GM19025 (cell line): Measurements from ENCODE around the gene PCIF1.
"Not testable (repeated sequence)": the region's sequence is repeated elsewhere in the genome, so short reads cannot be mapped to it uniquely, and the experiment has no call there.

Experiments
- ATAC-seq: cut with Tn5 transposase; IDR thresholded peaks from one replicate; pipeline ENCODE4 v1.9.1; 2021; ENCODE audit warnings: mild to moderate bottlenecking, low read depth, moderate library complexity; ENCODE audit not compliant: unreplicated experiment

Gene PCIF1

DNA sequence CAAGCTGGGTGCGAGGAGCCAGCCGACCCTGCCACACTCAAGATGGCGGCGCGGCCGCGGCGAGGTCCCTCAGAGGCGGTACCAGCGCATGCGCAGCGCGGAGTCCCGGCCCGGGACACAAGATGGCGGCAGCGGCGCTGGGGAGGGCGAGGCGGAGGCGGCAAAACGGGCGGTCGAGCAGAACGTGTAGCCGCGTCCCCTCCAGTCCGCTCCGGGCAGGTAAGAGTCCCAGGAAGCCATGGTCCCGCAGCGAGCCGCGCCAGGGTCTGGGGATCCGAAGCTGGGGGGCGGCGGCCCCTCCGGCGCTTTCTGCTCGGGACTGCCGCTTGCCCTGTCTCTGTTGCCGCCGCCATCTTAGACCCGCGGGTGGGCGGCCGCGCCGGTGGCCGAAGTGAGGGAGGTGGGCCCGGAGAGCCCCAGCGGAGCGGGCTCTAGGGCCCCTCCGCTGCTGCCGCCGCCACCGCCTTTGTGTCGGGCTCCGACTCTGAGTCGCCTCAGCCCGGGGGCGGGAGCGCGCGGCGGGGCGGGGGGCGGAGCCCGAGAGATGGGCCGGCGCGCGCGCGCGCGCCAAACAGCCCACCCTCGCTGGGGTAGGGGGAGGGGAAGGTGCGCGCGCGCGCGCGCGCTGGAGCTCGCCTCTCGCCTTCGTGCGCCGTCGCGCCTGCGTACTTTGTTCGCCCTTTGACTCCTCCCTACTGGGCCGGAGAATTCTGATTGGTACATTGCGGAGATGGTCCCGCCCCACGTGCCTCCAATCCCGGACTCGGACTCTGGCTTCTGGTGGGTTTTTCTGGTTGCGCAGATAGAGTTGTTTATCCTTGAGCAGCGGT lies at the start of gene PCIF1:
Gene PCIF1 (plus strand): TSS at position 98 of the 830 bp plus-strand sequence. CDS start 4,317 bp downstream, outside the sequence.
- ATAC-seq: peak; percentile 70

DNA sequence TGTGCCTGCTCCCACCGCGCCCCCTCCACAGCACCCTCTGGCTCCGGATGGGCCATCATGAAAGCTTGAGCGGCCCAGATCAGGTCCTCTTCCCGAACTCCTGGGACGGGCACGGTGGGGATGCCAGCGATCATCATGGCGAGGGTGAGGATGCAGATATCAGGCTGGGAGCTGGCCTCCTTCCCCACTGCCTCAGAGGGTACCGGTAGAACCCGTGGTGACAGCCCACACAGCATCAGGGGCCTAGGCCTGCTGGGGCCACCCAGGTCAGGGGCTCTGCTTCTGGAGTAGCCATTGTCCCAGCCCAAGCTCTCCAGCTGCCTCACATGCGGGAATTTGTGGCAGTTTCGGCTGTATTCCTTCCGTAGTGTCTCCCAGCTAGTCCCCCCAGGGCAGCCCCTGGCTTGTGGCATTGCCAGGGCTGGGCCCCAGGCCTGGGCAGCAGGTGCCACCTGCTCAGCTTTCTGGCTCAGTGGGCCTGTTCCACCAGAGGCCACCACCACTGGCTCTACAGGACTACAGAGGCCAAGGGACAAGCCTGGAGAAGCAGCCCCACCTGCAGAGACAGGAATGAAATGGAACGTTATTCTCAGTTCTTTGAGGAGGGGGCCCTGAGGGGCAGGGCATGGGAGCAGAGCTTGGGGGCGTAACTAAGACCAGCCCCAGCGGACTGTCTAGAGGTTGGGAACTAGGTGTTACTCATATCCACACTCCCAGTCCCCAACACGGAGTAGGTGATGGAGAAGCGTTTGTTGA lies 47.7 kb upstream of the PCIF1 start:
- no peak for ATAC-seq

DNA sequence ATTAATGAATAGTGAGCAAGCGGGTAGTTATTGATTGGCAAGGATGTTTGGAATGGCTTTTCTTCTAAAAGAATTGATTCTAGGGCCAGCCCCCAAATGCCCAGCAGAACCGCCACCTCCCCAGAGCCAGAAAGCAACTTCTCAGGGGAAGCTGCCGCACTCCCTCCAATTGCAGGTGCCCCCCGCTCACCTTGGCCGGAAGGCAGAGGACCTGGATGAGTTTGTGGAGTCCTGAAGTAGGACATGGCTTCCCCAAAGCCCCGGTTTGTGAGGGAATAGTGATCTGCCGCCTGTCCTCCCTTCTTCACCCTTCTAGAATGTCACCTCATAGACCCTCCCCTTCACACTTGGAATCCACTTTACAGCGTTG lies 47.2 kb upstream of the PCIF1 start, which contains the start of gene SPATA25:
Gene SPATA25 (minus strand): TSS at position 277 of the 370 bp plus-strand sequence. CDS start 32 bp downstream, at position 245.
- no peak for ATAC-seq

DNA sequence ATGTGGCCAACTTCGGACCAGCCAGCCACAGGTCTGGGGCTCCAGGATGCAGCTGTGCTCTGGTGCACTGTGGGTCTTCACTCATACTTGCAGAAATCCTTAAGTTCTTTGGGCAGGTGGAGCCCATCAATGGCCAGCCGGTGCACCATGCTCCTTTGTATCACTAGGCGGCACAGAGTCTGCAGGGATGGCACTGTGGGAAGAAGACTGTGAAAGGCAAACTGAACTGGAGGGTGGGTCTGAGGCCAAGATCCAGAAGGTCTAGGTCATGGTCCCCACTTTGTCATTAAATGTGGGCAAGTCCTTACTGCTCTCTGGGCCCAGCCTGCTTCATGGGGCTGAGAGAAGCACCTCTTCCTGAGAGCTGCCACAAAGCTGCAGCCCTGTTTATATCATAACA lies 45.8 kb upstream of the PCIF1 start:
- ATAC-seq: no peak

DNA sequence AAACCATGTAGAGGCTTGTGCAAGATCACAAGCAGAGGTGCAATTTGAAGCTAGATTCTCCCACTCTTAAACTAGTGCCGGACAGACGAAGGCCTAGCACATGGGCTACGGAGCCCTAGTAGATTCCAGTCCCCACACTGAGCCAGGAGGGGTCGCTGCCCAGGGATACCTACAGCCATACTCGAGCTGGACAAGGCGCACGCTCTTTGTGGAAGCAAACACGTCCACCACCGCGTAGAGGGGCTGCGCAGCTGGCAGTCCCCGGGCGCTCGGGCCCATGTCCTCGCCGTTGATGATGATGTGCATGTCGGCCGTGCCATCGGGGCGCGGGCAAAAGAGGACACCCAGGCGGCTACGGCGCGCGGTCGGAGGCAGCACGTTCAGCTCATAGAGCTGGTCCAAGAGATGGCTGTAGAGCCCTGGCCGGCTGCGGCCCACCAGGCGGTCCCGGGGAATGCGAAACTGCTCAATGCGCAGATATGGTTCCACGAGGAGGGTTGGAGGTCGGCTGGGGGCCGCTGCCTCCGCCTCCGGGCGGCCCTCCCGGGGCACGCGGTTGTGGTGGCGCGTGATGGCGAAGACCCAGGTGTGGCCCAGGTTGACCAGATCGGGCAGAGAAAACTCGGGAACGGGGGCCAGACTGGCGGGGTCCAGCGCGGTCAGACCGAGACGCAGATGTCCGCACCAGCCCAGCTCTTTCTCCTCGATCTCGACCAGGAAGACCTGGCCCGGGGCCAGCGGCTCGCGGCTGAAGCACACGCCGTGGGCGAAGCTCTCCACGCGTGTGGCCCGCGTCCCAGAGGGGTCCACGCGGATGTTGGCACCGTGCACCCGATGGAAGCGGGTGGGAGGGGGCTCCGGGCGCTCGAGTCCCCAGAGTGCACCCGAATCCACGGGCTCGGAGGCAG lies 44.2 kb upstream of the PCIF1 start:
- ATAC-seq: no peak

DNA sequence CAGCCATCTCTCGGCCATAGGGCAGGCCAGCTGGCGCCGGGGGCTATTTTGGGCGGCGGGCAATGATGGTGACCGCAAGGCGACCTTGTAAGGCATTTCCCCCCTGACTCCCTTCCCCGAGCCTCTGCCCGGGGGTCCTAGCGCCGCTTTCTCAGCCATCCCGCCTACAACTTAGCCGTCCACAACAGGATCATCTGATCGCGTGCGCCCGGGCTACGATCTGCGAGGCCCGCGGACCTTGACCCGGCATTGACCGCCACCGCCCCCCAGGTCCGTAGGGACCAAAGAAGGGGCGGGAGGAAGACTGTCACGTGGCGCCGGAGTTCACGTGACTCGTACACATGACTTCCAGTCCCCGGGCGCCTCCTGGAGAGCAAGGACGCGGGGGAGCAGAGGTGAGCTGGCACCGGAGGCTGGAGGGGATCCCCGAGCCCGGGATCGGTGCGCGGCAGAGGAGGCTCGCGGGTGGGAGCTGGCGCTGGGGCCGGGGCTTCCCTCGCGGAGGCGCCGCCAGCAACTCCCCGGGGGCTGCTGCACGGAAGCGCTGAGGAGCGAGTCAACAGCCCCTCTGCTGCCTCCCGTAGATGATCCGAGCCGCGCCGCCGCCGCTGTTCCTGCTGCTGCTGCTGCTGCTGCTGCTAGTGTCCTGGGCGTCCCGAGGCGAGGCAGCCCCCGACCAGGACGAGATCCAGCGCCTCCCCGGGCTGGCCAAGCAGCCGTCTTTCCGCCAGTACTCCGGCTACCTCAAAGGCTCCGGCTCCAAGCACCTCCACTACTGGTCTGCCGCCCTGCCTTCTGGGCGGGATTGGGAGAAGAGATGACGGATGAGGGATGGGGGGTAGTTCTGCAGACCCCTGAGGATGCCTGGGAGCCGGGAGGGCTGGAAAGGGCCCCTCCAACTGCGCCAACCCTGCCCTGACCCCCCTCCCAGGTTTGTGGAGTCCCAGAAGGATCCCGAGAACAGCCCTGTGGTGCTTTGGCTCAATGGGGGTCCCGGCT lies 43.2 kb upstream of the PCIF1 start, which contains the start of the genes CTSA and NEURL2:
Gene CTSA (plus strand): TSS at position 351 of the 999 bp plus-strand sequence. CDS start 234 bp downstream, at position 585.
Gene NEURL2 (minus strand): TSS at position 224 of the 999 bp plus-strand sequence. CDS start 217 bp downstream, at position 7.
- ATAC-seq: peak; percentile 68

DNA sequence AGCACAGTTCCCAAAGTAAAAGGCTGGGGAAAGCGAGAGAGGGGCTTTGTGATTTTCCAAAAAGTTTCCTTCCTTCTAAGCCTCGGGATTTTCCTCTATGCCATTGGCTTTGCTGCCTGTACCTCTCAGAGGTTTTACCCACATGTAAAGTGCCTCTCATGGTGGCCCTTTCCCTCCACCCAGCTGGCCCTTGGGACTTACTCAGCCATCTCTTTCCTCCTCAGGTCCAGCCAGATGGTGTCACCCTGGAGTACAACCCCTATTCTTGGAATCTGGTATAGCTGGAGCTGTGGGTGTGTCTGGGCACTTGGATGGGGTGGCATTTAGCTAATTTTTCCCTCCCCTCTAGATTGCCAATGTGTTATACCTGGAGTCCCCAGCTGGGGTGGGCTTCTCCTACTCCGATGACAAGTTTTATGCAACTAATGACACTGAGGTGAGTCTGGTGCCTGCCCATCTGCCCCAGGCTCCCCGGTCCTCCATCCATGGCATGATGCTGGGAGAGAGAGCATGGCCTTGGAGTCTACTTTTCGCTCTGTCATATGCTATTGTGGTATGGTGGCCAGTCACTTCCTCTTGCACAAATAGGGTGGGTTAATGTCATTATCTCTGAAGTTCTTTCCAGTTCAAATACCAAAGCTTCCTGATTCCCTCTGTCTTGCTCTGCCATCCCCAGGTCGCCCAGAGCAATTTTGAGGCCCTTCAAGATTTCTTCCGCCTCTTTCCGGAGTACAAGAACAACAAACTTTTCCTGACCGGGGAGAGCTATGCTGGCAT lies 42.2 kb upstream of the PCIF1 start:
- ATAC-seq: no peak

DNA sequence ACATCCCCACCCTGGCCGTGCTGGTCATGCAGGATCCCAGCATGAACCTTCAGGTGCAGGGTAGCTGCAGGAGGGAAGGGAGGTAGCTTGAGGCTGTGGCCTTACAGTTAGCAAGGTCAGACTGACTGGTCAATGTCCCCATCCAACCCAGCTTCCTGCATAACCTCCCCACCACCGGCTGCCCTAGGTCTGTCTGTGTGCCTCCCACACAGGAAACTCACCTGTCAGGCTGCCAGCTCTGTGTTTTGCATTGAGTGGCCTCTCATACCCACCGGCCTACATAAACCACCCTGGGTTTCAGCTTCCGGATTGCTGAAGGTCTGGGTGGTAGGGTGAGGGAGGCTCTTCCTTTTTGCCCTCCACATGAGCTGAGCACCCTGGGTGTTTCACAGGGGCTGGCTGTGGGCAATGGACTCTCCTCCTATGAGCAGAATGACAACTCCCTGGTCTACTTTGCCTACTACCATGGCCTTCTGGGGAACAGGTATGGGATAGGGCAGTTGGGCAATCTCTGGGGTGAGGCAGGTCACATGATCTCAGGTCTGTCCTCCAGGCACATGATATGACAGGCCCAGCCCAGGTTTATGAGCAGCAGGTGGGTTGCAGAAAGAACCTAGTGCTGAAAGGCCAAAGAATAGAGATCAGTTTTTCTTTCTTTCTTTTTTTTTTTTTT lies 41.5 kb upstream of the PCIF1 start:
- ATAC-seq: no peak

DNA sequence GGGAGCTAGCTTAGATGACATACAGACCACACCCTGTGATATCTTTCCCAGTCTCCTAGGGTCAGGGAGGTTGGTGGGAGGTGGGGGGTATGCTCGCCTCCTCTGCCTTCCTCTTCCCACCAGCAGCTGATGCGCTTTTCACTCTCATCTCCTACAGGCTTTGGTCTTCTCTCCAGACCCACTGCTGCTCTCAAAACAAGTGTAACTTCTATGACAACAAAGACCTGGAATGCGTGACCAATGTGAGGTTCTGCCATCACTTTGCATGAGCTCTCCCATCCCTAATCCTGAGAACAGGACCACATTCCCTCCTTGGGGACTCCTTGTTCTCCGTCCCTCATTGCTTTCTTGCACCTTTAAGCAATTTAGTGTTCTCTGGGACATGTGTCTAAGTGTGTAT lies 40.7 kb upstream of the PCIF1 start:
- ATAC-seq: no peak

DNA sequence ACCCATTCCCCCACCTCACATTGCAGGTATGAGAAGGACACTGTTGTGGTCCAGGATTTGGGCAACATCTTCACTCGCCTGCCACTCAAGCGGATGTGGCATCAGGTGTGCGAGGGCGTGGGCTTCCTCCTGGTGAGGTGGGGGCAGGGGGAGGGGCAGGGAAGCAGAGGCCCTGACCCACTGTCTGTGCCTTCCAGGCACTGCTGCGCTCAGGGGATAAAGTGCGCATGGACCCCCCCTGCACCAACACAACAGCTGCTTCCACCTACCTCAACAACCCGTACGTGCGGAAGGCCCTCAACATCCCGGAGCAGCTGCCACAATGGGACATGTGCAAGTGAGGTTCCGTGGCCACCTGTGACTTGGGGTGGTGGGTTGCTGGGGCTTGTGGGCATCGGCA lies 39.7 kb upstream of the PCIF1 start:
- ATAC-seq: no peak

DNA sequence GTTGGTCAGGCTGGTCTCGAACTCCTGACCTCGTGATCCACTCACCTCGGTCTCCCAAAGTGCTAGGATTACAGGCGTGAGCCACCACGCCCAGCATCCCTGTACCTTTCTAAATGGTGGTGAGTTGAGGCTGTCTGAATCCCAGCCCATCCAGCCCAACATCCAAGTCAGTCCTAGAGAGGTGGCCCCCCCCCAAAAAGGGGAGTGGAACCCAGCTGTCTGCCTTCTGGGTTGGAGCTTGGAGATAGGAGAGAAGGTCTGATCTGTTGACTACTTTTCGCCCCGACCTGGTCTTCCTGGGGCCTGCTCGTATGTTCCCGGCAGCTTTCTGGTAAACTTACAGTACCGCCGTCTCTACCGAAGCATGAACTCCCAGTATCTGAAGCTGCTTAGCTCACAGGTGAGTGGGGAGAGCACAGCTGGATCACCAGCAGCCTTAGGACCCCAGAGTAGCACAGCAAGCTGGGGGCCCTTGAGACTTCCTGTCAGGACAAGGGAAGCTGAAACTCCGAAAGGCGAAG lies 37.8 kb upstream of the PCIF1 start:
- ATAC-seq: no peak

DNA sequence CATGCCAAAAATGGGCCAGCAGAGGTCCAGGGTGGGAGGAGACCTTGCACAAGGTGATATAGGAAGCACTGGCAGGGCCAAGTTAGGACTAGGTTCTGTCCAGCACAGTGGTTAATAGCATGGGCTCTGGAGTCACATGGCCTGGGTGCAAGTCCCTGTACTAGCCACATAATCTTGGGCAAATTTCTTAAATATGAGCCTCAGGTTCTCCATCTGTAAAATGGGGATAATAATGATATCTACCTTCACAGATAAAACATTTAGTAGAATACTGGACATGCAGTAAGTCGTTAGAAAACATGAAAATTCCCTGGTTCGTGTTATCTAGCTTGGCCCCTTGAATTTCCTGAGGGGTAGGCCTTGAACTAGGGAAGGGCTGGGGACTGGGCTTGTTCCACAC lies 37.2 kb upstream of the PCIF1 start:
- ATAC-seq: no peak

DNA sequence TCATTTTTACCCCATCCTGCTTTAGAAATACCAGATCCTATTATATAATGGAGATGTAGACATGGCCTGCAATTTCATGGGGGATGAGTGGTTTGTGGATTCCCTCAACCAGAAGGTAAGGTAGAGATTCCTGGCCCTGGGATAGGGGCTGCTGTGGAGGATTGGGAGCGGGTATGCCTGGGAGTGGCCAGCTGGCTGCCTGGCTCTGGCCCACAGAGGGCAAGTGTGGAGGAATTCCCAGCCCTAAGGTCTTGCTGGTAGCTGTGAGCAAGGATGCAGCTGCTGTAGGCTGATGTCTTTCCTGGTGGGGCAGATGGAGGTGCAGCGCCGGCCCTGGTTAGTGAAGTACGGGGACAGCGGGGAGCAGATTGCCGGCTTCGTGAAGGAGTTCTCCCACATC lies 36.8 kb upstream of the PCIF1 start:
- no peak for ATAC-seq

DNA sequence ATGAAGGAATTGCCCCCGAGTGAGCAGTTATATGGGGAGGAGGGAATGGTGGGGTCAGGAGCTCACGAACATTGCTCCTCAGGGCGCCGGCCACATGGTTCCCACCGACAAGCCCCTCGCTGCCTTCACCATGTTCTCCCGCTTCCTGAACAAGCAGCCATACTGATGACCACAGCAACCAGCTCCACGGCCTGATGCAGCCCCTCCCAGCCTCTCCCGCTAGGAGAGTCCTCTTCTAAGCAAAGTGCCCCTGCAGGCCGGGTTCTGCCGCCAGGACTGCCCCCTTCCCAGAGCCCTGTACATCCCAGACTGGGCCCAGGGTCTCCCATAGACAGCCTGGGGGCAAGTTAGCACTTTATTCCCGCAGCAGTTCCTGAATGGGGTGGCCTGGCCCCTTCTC lies 36.2 kb upstream of the PCIF1 start:
- no peak for ATAC-seq

DNA sequence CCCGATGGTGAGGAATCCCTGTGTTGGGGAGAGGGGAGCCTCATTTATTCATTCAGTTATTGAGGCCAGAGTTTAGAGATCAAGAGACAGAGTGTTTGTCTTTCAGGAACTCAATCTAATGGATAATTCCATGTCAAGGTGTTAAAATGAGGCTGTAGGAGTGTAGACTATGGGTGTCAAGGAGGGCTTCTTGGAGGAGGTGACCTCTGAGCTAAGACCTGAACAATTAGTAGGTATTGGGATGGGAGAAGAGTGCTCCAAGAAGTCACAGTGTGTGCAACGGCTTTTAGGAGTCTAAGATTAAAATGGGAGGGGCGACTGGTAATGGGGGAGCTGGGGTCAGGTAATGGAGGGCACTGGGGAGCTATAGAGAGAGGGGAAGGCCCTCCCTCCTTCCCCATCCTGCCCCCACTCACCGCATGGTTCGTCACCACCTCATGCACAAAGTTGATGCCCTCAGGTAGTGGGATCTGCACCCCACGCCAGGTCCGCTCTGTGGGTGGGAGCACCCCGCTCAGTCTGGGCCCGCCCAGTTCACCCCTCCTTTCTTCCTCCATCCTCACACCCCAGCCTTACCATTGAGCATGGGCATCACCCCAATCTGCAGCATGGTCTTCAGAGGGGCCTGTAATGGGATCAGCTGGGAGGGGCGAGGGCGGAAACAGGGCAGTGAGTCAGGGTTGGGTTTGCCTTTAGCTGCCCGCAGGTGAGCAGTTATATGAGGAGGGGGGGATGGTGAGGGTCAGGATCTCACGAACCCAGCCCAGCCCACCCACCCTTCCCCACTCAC lies 35.2 kb upstream of the PCIF1 start:
- ATAC-seq: no peak

DNA sequence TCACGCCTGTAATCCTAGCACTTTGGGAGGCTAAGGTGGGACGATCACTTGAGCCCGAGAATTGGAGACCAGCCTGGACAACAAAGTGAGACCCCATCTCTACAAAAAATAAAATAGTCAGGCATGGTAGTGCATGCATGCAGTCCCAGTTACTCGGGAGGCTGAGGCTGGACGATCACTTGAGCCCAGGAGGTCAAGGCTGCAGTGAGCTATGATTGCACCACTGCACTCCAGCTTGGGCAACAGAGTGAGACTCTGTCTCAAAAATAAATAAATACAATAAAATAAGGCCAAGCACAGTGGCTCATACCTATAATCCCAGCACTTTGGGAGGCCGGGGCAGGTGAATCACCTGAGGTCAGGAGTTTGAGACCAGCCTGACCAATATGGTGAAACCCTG lies 33.2 kb upstream of the PCIF1 start:
- not testable (repeated sequence) for ATAC-seq

DNA sequence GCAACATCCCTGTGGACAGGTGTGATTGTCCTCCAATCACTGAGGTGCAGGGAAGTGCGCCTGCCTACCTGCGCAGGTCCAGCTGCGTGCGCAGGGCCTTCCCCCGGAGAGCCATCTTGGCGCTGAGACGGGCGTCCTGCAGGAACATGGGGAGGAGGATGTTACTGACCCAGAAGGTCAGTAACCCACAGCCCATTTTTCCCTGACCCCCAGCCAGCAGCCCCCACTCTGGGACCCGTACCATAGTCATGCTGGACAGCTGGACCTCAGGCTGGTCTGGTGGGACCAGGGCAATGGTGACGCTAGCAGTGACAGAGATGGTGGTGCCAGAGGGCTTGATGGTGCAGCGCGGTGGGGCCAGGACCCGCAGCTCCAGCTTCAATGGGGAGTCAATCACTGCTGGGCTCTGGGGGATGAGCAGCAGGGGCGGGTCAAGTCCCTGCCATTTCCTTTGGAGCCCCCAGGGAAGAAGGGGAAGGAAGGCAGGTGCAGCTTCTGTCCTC lies 32.2 kb upstream of the PCIF1 start:
- ATAC-seq: no peak
